GM21737 (cell line): ENCODE measurements around the gene HOXA4.

Source experiments
- ATAC-seq: cut with Tn5 transposase; IDR thresholded peaks from one replicate; pipeline ENCODE4 v1.9.1; 2021; ENCODE audit warnings: mild to moderate bottlenecking, moderate library complexity; ENCODE audit not compliant: unreplicated experiment

The HOXA4 gene

DNA sequence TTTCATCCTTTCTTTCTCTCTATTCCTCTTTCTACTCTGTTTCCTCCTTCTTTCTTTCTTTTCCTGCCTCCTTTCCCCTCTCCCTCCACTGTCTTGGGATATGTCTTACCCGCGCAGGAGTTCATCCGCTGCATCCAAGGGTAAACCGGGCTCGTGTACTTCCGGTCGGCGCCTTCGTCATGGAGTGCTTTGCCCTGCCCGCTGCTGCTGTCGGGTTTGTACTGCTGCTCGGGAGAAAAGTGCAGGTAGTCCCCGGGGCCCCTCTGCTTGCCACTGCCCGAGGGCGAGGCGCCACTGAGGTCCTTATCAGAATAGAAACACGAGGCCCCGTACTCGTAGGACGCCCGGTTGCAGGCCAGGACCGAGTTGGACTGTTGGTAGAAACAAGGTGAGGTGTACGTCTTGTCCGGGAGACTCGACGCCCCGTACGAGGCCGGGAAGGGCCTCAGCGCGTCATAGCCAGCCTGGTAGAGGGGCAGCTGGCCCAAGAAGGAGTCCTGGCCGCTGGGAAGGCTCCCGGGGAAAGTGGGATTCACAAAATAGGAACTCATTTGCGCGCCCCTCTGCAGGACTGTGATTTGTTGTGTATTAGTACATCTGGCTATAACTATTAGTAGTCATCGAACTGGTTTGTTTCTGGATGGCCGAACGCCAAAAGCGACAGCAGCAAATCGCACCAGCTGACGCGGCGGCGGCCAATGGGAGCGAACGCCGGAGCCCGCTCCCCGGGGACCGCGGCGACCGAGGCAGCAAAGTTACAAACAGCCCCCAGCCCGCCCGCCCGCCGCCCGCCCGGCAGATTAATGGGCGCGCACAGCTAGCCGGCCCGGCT is 16.9 kb upstream of the HOXA4 start, which contains the start of gene HOXA6:
TSS of gene HOXA6 (minus strand) at position 576 of the 832 bp plus-strand sequence. CDS start at position 551, 25 bp downstream.
- no peak for ATAC-seq

DNA sequence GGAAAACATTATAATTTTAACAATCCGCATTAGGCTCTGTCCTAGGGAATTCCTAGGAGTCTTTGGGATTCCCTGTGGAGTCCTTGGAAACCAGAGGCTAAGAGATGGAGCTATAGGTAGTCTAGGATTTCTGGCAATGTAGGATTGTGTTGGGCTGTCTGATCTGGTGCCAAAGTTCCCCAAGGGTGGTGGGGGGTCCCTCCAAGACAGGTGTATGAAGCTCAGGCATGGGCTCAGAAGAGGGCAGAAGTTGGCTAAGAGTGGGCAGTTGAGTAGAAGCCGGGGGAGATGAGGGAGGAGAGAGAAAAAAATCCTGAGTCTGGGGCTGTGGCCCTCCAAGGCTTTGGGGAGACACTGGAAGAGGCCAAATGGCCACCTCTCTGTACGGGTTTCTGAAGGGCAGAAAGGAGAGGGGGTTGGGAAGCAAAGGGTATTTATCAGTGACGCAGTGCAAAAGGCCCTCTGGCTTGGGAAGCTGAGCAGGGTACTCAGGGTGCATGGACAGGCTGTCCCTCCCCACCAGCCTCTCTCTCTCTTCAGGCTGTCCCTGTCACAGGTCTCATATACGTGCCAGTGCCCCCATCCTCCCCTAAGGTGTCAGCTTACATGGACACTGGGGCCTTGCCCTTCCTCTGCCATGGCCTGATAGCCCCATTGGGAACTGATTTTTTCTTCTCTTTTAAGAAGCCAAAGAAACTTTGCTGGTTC is 16.1 kb upstream of the HOXA4 start:
- no peak for ATAC-seq

DNA sequence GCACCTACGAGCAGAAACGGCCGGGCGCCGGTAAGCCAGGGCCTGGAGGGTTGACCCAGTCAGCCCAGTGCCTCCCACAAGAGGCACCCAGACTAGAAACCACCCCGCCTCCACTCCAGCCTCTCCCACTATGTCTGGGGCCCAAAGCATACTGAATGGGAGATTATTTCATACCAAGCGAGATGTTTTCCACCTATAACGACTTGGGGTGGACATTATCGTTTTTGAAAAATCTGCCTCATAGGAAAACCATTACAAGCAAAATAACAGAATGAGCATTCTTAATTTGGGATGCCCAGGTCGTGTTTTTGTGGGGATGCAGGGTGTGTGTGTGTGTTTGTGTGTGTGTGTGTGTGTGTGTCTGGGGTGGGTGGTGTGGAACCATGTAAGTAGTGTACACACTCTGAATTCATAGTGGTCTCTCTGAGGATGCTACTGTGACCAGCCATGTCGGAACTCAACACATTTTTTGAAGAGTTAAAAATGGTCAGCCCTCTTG is 15.4 kb upstream of the HOXA4 start:
- no peak for ATAC-seq

DNA sequence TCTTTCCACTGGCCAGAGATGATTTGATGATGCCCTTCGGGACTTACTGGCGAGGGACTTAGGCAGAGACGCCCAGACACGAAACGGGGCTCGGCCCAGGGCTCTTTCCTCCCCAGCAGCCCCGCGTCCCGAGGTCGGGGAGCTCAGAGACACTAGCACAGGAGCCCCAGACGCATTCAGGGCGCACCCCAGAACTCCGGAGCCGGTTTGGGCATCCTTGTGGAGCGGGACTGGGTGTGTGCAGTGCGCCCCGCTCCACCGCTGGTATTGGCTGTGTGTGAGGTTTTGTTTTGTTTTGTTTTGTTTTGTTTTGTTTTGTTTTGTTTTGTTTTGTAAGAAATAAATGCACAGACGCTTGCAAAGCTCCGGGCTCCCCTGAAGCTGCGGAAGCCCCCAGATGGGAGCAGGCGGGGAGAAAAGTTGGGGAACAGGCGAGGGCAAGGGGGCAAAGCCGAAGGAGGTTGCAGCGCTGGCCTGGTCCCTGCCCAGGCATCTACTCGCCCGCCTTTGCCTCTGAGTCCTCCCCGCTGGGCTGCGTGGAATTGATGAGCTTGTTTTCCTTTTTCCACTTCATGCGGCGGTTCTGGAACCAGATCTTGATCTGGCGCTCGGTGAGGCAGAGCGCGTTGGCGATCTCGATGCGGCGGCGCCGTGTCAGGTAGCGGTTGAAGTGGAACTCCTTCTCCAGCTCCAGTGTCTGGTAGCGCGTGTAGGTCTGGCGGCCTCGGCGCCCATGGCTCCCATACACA is 14.8 kb upstream of the HOXA4 start:
- ATAC-seq, result no peak

DNA sequence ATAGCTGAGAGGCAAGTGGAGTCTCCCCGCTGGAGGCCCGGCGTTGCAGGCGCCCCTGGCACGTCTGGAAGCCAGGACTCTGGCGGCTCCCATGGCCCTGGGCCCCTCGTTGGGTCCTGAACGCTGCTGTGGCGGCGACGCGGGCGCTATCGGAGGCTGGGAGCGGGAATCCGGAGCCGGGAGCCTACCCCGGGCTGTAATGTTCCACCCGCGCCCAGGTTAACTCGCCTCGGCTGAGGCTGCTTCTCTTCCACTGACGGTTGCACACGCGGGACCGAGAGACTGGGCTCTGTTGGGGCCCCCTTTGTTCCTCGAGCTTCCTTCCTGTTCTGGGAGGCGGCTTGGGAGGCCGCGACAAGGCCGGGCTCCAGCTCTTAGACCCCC is 14.2 kb upstream of the HOXA4 start:
- no peak for ATAC-seq

DNA sequence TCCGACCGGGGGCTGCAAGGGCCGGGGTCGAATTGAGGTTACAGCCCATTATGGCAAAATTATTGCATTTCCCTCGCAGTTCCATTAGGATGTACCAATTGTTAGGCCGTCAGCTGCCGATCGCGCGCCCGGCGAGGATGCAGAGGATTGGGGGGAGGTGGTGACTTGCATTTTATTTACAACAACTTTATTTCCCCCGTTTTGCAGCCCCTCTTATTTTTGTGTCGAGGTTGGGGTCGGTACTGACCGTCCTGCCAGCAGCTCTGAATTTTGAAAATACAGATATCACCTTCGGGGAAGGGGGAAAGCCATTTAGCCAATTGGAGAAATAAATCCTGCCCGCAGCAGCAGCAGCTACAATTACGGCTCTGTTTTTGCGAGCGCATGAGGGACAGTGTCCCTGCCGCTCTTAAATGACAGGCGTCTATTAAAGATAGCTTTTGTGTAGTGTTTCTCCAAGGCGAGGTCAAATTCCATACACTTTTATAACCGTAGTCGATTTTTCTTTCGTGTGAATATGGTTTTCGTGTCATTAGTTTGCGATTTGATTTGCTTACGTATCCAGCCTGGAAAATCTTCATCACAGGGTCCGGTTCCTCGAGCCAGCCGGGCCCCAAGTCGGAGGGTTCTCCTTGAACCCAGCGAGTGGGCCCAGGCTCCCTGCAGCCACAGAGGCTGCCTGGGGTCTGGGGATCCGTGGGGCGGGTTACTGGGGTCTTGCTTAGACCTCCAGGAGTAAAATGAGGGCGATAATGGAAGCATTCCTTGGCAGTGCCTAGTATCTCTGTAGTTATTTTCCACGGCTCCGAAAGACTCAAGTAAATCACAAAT is 13.6 kb upstream of the HOXA4 start:
- ATAC-seq, result no peak

DNA sequence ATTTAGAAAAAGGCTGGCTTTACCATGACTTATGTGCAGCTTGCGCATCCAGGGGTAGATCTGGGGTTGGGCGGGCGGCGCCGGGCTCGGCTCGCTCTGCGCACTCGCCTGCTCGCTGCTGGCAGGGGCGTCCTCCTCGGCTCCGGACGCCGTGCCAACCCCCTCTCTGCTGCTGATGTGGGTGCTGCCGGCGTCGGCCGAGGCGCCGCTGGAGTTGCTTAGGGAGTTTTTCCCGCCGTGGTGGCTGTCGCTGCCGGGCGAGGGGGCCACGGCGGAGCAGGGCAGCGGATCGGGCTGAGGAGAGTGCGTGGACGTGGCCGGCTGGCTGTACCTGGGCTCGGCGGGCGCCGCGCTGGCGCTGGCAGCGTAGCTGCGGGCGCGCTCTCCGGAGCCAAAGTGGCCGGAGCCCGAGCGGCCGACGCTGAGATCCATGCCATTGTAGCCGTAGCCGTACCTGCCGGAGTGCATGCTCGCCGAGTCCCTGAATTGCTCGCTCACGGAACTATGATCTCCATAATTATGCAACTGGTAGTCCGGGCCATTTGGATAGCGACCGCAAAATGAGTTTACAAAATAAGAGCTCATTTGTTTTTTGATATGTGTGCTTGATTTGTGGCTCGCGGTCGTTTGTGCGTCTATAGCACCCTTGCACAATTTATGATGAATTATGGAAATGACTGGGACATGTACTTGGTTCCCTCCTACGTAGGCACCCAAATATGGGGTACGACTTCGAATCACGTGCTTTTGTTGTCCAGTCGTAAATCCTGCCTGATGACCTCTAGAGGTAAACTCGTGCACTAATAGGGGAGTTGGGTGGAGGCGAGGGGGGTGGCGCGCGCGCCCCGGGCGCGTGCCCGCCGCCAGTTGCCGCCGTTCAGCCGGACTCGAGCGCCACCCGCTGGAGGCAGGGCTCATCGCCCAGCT is 12.7 kb upstream of the HOXA4 start, which contains the start of gene HOXA5:
TSS of gene HOXA5 (minus strand) at position 659 of the 927 bp plus-strand sequence. CDS start at position 585, 74 bp downstream.
- ATAC-seq, result no peak

DNA sequence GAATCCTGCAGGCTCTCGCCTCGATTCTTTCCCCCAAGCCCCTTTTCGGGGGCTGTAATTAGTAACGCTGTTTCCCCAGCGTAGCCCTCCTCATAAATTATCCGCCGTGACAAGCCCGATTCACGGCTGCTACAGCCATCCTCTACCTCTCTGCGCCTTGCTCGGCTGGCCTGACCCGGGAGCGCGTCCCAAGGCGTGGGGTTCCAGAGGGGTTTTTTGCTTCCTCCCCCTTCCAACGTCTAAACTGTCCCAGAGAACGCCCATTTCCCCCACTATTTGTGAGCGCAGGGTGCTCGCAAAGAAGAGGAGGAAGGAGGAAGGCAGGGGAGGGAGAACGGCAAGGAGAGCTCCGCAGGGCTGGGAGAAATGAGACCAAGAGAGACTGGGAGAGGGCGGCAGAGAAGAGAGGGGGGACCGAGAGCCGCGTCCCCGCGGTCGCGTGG is 12.0 kb upstream of the HOXA4 start:
- no peak for ATAC-seq

DNA sequence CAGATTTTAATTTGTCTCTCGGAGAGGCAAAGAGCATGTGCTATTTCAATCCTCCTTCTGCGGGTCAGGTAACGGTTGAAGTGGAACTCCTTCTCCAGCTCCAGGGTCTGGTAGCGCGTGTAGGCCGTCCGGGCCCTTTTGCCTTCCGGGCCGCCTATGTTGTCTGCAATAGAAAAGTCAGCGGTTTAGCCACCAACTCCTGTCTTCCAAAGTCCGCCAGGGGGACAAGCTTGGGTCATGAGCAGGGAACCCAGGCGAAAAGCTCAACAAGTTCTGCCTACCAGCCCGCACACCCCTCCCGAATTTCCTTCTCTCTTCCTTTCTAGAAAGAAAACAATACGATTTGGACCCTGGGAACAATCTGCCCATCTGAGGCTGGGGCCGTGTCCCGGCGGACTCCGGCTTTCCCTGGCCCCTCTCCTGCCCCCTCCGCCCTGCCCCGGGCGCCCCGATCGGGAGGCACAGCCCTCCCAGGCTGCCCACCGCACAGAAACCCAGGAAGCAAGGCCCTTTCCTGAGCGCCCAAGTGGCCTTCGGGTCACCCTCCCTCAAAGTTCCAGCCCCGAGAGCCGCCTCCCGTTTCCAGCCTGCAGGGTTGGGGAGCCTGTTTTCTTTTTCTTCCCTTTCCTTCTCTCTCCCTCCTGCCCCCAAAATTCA is 11.5 kb upstream of the HOXA4 start:
- no peak for ATAC-seq

DNA sequence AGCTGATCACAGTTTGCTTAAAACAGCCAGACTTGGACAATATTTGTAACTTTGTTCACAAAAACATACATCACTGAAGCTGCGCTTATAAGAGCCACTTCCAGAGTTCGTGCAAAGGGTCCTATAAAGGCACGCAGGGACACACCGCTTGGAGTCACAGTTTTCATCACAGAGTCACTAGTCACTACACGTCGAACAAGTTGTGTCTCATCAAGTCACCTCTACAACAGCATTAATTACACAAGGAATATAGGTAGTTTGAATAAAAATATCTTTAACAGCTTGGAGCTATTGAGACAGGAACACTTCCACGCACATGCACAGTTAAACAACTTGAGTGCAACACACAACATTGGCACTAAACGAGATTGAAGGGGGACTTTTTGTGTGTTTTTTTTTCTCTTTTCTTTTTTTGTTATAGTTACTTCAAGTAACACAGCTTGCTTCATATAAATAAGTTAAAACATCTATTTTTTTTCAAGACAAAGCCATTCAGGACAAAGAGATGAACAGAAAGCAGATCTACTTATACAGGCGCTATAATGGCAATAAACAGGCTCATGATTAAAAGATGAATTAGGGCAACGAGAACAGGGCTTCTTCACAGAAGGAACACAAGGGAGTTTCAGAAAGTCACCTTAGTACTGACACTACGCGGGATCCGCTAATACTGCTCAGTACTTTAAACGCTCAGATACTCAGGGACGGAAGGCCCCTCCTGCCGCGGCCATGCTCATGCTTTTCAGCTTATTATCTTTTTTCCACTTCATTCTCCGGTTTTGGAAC is 10.8 kb upstream of the HOXA4 start:
- ATAC-seq, result no peak

DNA sequence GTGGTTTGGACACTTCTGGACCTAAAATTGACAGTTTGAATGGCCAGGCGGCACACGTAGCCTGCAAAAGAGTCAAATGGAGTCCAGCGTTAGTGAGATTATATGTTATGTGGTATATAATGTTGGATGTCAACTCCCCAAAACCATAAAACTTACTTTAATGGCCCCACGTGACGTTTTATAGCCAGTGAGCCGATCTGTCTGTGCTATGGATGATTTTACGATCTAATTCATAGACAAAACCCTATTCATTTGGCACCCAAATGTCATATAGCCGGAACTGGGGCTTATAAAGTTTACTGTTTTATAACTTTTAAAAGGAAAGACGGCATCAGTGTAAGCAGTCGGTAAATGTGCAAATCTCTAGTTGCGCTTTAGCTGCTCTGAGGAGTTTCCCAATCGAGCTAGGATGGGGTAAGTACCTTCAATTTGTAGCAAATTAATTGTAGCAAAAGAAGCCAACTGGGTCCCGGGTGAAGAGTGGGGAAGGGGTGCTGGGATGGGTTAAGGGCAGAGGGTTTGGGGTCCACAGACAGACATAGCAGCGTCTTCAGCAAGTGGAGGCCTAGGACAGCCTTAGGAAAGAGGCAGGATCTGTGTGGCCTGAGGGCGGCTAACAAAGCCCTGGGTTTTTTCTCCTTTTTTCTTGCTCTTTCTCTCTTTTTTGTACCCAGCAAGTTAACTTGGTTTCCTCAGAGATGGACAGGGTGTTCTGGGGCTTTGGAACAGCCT is 9.7 kb upstream of the HOXA4 start:
- no peak for ATAC-seq

DNA sequence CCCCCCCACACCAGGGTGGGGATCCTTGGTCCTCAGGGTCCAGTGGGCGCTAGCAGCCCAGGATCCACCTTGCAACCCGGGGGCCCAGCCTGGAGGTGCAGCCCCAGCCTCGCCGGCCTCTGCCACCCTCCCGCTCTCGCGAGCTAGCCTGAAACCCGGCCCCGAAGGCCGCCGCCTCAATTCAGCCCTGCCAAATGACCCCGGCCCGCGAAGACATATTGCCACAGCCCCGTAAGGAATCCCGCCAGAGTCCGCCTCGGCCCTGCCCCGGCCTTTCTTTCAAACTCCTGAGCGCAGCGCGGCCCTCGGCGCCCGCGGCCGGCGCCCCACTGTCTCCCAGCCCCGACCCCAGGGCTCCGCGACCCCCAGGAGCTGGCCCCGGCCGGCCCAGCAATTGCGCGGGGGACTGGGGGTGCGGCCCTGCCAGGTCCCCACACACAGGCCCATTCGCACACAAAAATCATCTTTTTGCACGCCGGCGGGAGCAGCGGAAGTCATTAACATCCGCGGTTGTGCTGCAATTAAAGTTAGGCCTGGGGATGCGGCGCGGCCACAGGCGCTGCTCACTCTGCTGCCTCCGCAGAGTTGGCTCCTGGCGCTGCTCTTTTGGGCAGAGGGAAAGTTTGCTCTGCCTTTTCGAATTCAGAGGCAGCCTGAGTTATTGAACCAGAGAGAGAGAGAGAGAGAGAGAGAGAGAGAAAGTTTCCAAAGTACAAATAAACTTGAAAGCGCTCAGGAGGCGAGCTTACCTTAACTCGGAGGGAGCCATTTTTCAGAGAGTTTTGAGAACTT is 9.0 kb upstream of the HOXA4 start:
- ATAC-seq, result no peak

DNA sequence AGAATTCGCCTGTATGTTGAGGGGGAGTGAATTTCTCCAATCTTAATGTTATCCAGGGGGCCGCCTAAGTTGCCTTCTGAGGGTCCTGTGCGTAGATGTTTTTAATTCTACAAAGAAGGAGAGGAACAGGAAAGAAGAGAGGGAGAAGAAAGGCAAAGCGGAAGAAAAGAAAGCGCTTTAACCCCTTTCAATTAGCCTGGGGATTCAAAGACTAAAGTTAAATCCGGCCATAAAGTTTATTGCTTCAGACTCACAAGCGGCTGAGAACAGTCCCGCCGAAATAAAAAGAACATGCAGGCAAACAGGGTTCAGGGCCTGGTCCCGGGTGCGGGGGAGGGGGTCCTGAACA is 8.4 kb upstream of the HOXA4 start:
- no peak for ATAC-seq

DNA sequence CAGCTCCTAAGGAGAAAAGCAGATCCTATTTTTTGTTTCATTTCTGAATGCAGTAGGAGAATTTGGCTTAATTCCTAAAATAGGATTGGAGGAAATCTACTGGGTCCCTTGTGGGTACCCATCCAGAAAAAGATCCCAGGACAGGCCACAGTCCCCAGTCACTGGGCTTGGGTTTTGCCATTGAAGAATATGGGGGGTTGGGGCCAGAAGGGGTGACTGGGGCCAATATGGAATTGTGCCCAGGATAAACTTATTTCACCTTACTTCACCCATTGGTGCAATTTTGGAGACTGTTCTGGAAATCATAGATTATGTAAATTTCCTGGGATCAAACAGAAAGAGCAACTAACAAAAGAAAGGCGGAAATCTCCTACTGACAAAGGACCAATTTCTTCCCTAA is 7.9 kb upstream of the HOXA4 start:
- ATAC-seq, result no peak

DNA sequence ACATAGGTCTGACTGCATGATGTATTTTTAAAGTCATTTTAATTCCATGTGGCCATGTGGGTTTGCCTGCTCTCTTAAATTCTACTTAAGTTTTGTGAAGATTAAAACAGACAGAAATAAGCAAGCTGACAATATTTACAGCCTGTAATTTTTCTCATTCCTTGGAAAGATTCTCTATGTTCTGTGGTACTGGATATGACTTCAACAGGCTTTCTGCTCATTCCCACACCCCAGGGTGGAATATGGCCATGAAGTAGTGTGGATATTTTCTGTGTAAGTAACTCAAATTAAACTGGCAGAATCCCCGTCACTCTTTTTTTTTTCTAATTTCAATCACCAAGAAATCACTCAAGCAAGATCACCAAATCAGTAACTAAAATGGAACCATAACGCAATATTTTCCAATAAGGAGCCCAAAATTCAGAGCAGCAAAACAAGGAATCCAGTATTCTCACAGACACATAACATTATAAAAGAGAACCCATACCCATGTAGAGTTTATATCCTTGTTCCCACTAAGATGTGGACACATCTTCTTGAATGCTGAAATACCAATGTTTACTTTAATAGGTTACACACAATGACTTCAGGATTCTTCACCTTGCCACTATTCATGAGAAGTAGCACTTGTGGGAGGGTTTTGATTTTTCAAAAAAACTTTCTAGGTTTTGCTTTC is 7.2 kb upstream of the HOXA4 start:
- ATAC-seq, result no peak

DNA sequence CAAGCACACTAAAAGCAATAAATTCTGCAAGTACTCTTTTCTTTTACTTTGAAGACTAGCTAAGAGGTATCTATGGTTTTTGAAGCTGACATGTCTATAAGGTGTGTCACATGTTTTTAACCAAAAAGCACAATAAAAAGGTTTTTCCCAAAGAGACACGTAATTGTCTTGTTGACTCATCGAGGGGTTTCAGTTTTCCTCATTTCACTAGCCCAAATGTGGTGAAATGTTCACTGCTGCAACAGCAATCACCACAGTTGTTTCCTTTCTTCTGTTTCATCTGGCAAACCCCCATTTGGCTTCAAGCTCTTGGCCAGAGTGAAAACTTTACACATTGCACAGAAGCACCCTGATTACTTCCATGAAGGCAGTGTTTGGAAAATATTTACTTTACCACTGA is 3.8 kb upstream of the HOXA4 start:
- ATAC-seq, result no peak
